OCI-LY7 (cell line): ENCODE measurements around the gene EXOC6B.

Experiments
- EZH2phosphoT487 ChIP-seq: fragments of 200-600 bp; sonication (generic); IDR thresholded peaks from 2 replicates; pipeline ENCODE4 v1.6.1; 2018; ENCODE audit warnings: low read depth, borderline replicate concordance, mild to moderate bottlenecking, mixed run types, antibody characterized with exemption, low read length, moderate library complexity, mixed read lengths
- TF ChIP-seq, protein P1 (sequence below): fragments of 200-600 bp; sonication (generic); conservative IDR thresholded peaks from 2 replicates; pipeline ENCODE4 v1.5.1; 2014; ENCODE audit warnings: mild to moderate bottlenecking, antibody characterized with exemption, low read length, moderate library complexity, mixed read lengths

DNA sequence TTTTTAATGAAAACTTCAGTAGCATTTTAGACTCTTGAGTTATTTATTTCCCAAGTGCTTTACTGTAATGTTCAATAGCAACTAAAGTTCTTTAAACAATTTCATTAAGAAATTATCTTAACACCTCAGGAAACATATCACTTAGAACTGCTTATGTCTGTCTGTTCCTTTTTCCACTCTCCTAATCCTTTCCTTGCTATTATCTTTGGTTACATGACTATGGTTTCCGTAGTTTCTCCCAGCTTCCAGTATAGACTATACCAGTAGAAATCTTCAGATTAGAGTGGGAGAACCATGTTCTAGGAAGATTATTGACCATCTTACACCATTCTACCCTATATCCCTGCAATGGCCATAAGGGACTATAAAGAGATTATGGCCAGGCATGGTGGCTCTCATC is 280.0 kb downstream of the EXOC6B start:
- TF ChIP-seq, protein P1, sequence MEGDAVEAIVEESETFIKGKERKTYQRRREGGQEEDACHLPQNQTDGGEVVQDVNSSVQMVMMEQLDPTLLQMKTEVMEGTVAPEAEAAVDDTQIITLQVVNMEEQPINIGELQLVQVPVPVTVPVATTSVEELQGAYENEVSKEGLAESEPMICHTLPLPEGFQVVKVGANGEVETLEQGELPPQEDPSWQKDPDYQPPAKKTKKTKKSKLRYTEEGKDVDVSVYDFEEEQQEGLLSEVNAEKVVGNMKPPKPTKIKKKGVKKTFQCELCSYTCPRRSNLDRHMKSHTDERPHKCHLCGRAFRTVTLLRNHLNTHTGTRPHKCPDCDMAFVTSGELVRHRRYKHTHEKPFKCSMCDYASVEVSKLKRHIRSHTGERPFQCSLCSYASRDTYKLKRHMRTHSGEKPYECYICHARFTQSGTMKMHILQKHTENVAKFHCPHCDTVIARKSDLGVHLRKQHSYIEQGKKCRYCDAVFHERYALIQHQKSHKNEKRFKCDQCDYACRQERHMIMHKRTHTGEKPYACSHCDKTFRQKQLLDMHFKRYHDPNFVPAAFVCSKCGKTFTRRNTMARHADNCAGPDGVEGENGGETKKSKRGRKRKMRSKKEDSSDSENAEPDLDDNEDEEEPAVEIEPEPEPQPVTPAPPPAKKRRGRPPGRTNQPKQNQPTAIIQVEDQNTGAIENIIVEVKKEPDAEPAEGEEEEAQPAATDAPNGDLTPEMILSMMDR = no peak
- no peak for TF ChIP-seq EZH2phosphoT487
